ENCODE data around the gene KBTBD6. TPM values are rescaled to one million over a fixed set of nuclear protein-coding genes. Genes with fewer than 3 reads are reported as not detected.
A peak's percentile ranks its signal among the peaks of the same experiment; 100 is the strongest.
"Not testable (repeated sequence)": the region's sequence is repeated elsewhere in the genome, so short reads cannot be mapped to it uniquely, and the experiment has no call there.

The KBTBD6 gene
- total RNA-seq, result 1 to 10 TPM; 4.9 to 6.0 TPM

GRCh38 chr13:41132512-41133152 lies at the start of gene KBTBD6:
Gene KBTBD6 (minus strand): TSS chr13:41132802. CDS start chr13:41132511, 291 bp downstream.
- ChIA-PET POLR2A (no interaction called here), CTCF (interaction anchor here (1.6 kb wide), 1 partner anchor 11 kb away, joined by 3 read pairs; no protein-coding TSS in a partner anchor)
- no peaks in the 10 kb centered on the region for H3K9me3 Mint-ChIP-seq (ENCODE audit: insufficient read depth)

GRCh38 chr13:41182231-41182630 lies 49.6 kb upstream of the KBTBD6 start:
- H3K9me3 Mint-ChIP-seq (ENCODE audit: insufficient read depth), result no peaks in the 10 kb centered on the region
- no peaks in the 10 kb centered on the region for H3K36me3 Mint-ChIP-seq (ENCODE audit: low read depth)
- CTCF ChIA-PET, result interaction anchor here (1.1 kb wide), 1 partner anchor 15 kb away, joined by 3 read pairs; no protein-coding TSS in a partner anchor
- H3K27me3 Mint-ChIP-seq (ENCODE audit: low read depth), result no peaks in the 10 kb centered on the region
- H3K27ac Mint-ChIP-seq, result no peak overlapping the region
- no peak overlapping the region for H3K4me3 Mint-ChIP-seq
- ATAC-seq (no peak), DNase-seq (no peak)
- POLR2A ChIA-PET, result no interaction called here
- no peaks in the 10 kb centered on the region for H3K4me1 Mint-ChIP-seq (ENCODE audit: low read depth)

More at GRCh38 chr13:41132512-41133152, at the start of gene KBTBD6:
- H3K27me3 Mint-ChIP-seq (ENCODE audit: low read depth), result no peaks in the 10 kb centered on the region
- peak within 1 kb of the TSS; percentile 86 for H3K27ac Mint-ChIP-seq
- peaks cover 45% of the 10 kb centered on the region for H3K4me1 Mint-ChIP-seq (ENCODE audit: low read depth)
- peak within 1 kb of the TSS; percentile 83 for H3K4me3 Mint-ChIP-seq
- peaks cover 23% of the 10 kb centered on the region for H3K36me3 Mint-ChIP-seq (ENCODE audit: low read depth)
- ATAC-seq, result peak; percentile 99
- DNase-seq, result peak; percentile 96

- Mint-ChIP-seq H3K4me1 (ENCODE audit: low read depth) (no peaks in the 10 kb centered on the region), H3K4me3 (no peak overlapping the region), H3K27ac (no peak overlapping the region), H3K36me3 (ENCODE audit: low read depth) (peaks cover 8% of the 10 kb centered on the region), H3K9me3 (ENCODE audit: insufficient read depth) (peaks cover 12% of the 10 kb centered on the region), H3K27me3 (ENCODE audit: low read depth) (no peaks in the 10 kb centered on the region)
- POLR2A ChIA-PET, result no interaction called here
- ATAC-seq, result no peak
- DNase-seq, result no peak
- CTCF ChIA-PET, result no interaction called here
Observed at GRCh38 chr13:41179593-41180250, 47.1 kb upstream of the KBTBD6 start.

GRCh38 chr13:41178040-41178439 lies 45.4 kb upstream of the KBTBD6 start:
- H3K4me1 Mint-ChIP-seq (ENCODE audit: low read depth), result no peaks in the 10 kb centered on the region
- H3K27ac Mint-ChIP-seq, result no peak overlapping the region
- CTCF ChIA-PET, result no interaction called here
- no peaks in the 10 kb centered on the region for H3K27me3 Mint-ChIP-seq (ENCODE audit: low read depth)
- no peak overlapping the region for H3K4me3 Mint-ChIP-seq
- DNase-seq, result no peak
- peaks cover 8% of the 10 kb centered on the region for H3K36me3 Mint-ChIP-seq (ENCODE audit: low read depth)
- ATAC-seq, result no peak
- POLR2A ChIA-PET, result no interaction called here
- H3K9me3 Mint-ChIP-seq (ENCODE audit: insufficient read depth), result peaks cover 19% of the 10 kb centered on the region

- ChIA-PET POLR2A (no interaction called here), CTCF (no interaction called here)
- H3K27me3 Mint-ChIP-seq (ENCODE audit: low read depth), result no peaks in the 10 kb centered on the region
- H3K4me3 Mint-ChIP-seq, result no peak overlapping the region
- DNase-seq, result no peak
- no peak overlapping the region for H3K27ac Mint-ChIP-seq
- no peak for ATAC-seq
- peaks cover 9% of the 10 kb centered on the region for H3K36me3 Mint-ChIP-seq (ENCODE audit: low read depth)
- H3K4me1 Mint-ChIP-seq (ENCODE audit: low read depth), result no peaks in the 10 kb centered on the region
- peaks cover 19% of the 10 kb centered on the region for H3K9me3 Mint-ChIP-seq (ENCODE audit: insufficient read depth)
Observed at GRCh38 chr13:41177616-41178015, 45.0 kb upstream of the KBTBD6 start.

GRCh38 chr13:41175576-41175975 lies 43.0 kb upstream of the KBTBD6 start:
- H3K4me1 Mint-ChIP-seq (ENCODE audit: low read depth); H3K27me3 Mint-ChIP-seq (ENCODE audit: low read depth); DNase-seq; ATAC-seq; H3K4me3 Mint-ChIP-seq; H3K27ac Mint-ChIP-seq; POLR2A ChIA-PET; CTCF ChIA-PET: not testable (repeated sequence)
- peaks cover 10% of the 10 kb centered on the region for H3K36me3 Mint-ChIP-seq (ENCODE audit: low read depth)
- peaks cover 19% of the 10 kb centered on the region for H3K9me3 Mint-ChIP-seq (ENCODE audit: insufficient read depth)

- Mint-ChIP-seq H3K9me3 (ENCODE audit: insufficient read depth) (no peaks in the 10 kb centered on the region), H3K4me3 (no peak overlapping the region), H3K27me3 (ENCODE audit: low read depth) (no peaks in the 10 kb centered on the region), H3K27ac (no peak overlapping the region), H3K4me1 (ENCODE audit: low read depth) (peaks cover 9% of the 10 kb centered on the region), H3K36me3 (ENCODE audit: low read depth) (no peaks in the 10 kb centered on the region)
- ChIA-PET CTCF (no interaction called here), POLR2A (no interaction called here)
- no peak for ATAC-seq
- DNase-seq, result no peak
Observed at GRCh38 chr13:41162151-41162550, 29.5 kb upstream of the KBTBD6 start.

GRCh38 chr13:41159174-41159573 lies 26.6 kb upstream of the KBTBD6 start:
- DNase-seq, result no peak
- Mint-ChIP-seq H3K9me3 (ENCODE audit: insufficient read depth) (no peaks in the 10 kb centered on the region), H3K4me3 (no peak overlapping the region), H3K27ac (peak overlapping the region; percentile 54), H3K27me3 (ENCODE audit: low read depth) (no peaks in the 10 kb centered on the region), H3K36me3 (ENCODE audit: low read depth) (no peaks in the 10 kb centered on the region), H3K4me1 (ENCODE audit: low read depth) (peaks cover 9% of the 10 kb centered on the region)
- POLR2A ChIA-PET, result no interaction called here
- ATAC-seq, result peak; percentile 58
- CTCF ChIA-PET, result interaction anchor here (1.7 kb wide), 1 partner anchor 105 kb away, joined by 4 read pairs; no protein-coding TSS in a partner anchor

- H3K27ac Mint-ChIP-seq, result no peak overlapping the region
- ATAC-seq, result no peak
Observed at GRCh38 chr13:41157048-41157717, 24.6 kb upstream of the KBTBD6 start.

GRCh38 chr13:41156620-41157019 lies 24.0 kb upstream of the KBTBD6 start:
- peaks cover 7% of the 10 kb centered on the region for H3K36me3 Mint-ChIP-seq (ENCODE audit: low read depth)
- DNase-seq, result no peak
- POLR2A ChIA-PET, result no interaction called here
- no peaks in the 10 kb centered on the region for H3K27me3 Mint-ChIP-seq (ENCODE audit: low read depth)
- H3K27ac Mint-ChIP-seq, result no peak overlapping the region
- peaks cover 9% of the 10 kb centered on the region for H3K4me1 Mint-ChIP-seq (ENCODE audit: low read depth)
- H3K4me3 Mint-ChIP-seq, result no peak overlapping the region
- CTCF ChIA-PET, result interaction anchor here (0.6 to 0.7 kb wide), 2 partner anchors 15 to 673 kb away, joined by 3 read pairs; no protein-coding TSS in a partner anchor
- no peak for ATAC-seq
- peaks cover 20% of the 10 kb centered on the region for H3K9me3 Mint-ChIP-seq (ENCODE audit: insufficient read depth)

More at GRCh38 chr13:41157048-41157717, 24.6 kb upstream of the KBTBD6 start:
- ChIA-PET POLR2A (no interaction called here), CTCF (interaction anchor here (0.6 to 0.7 kb wide), 2 partner anchors 16 to 673 kb away, joined by 3 read pairs; no protein-coding TSS in a partner anchor)
- Mint-ChIP-seq H3K27me3 (ENCODE audit: low read depth) (no peaks in the 10 kb centered on the region), H3K4me3 (no peak overlapping the region), H3K9me3 (ENCODE audit: insufficient read depth) (peaks cover 14% of the 10 kb centered on the region), H3K4me1 (ENCODE audit: low read depth) (peaks cover 9% of the 10 kb centered on the region), H3K36me3 (ENCODE audit: low read depth) (peaks cover 2% of the 10 kb centered on the region)
- no peak for DNase-seq

- ChIA-PET POLR2A (no interaction called here), CTCF (no interaction called here)
- H3K4me3 Mint-ChIP-seq, result no peak overlapping the region
Observed at GRCh38 chr13:41154042-41154441, 21.4 kb upstream of the KBTBD6 start.

GRCh38 chr13:41152005-41152404 lies 19.4 kb upstream of the KBTBD6 start:
- ATAC-seq (no peak), DNase-seq (no peak)
- Mint-ChIP-seq H3K4me1 (ENCODE audit: low read depth) (no peaks in the 10 kb centered on the region), H3K36me3 (ENCODE audit: low read depth) (peaks cover 44% of the 10 kb centered on the region), H3K27ac (no peak overlapping the region), H3K9me3 (ENCODE audit: insufficient read depth) (peaks cover 63% of the 10 kb centered on the region), H3K4me3 (no peak overlapping the region), H3K27me3 (ENCODE audit: low read depth) (no peaks in the 10 kb centered on the region)
- POLR2A ChIA-PET, result no interaction called here
- CTCF ChIA-PET, result no interaction called here

More at GRCh38 chr13:41154042-41154441, 21.4 kb upstream of the KBTBD6 start:
- peaks cover 46% of the 10 kb centered on the region for H3K9me3 Mint-ChIP-seq (ENCODE audit: insufficient read depth)
- no peak overlapping the region for H3K27ac Mint-ChIP-seq
- no peaks in the 10 kb centered on the region for H3K27me3 Mint-ChIP-seq (ENCODE audit: low read depth)
- H3K36me3 Mint-ChIP-seq (ENCODE audit: low read depth), result peaks cover 28% of the 10 kb centered on the region
- H3K4me1 Mint-ChIP-seq (ENCODE audit: low read depth), result peaks cover 5% of the 10 kb centered on the region
- DNase-seq, result no peak
- no peak for ATAC-seq
